ENCODE measurements around the gene TJAP1. TPM values are rescaled to one million over a fixed set of nuclear protein-coding genes. Genes with fewer than 3 reads are reported as not detected.
"Not testable (repeated sequence)": the region's sequence is repeated elsewhere in the genome, so short reads cannot be mapped to it uniquely, and the experiment has no call there.

Gene TJAP1
- total and polyA plus RNA-seq, 2 donors (not counting 1 experiment from before 2014, with no cell fraction given), result 8.9 to 18.9 TPM

DNA sequence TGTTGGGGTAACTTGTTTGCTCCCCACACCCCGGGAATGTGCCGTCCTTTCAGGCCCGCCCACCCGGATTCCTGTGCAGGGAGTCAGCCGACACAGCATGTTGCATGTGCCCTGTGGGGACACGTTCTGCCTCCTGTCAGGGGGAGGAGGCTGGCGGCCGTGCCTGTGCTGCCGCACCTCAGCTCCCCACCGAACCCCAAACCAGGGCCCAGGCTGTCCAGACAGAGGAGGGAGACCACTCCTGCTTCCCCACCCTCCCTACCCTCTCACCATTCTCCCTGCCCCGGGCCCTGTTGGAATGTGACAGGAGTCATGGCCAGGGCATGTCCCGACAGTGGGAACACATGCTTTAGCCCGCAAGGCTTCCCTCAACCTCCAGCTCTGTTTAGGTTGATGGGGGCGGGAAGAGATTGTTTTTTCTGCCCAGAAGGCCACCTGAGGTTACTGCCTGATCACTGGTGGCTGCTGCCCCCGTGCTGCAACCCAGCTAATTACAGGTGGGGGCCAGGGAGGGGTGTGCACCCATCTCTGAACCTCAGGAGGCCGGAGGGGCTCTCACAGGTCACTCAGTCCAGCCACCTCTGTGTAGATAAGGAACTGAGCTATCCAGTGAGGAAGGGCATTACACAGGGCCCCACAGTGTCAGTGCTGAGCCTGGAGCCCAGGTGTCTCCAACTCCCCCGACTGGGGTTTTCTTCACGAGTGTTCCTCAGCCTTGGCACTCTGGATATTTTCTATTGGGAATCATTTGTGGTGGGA, 19.2 kb downstream of the TJAP1 start:
- Histone ChIP-seq H4K20me1 (ENCODE audit: control insufficient read depth, extremely low read depth, insufficient read depth, low read length) (no peaks in the 10 kb centered on the region), H3K9me3 (ENCODE audit: control insufficient read depth, insufficient read depth, low read depth, low read length) (no peaks in the 10 kb centered on the region), H3K4me3 (replicated peaks in 1 of 4; ENCODE audit: control extremely low read depth in 1 of 4, insufficient read depth in 1 of 4, low read depth in 3 of 4, low read length in 4 of 4) (no peak overlapping the region), H3K27me3 (ENCODE audit: control insufficient read depth, insufficient read depth, low read length) (no peaks in the 10 kb centered on the region), H2AFZ (ENCODE audit: low read length) (no peak overlapping the region), H3K9ac (ENCODE audit: insufficient read depth, low read length) (no peak overlapping the region), H3K27ac (ENCODE audit: insufficient read depth, low read length) (peak overlapping the region; percentile 26), H3K79me2 (ENCODE audit: control insufficient read depth, insufficient read depth, low read length) (peaks cover 4% of the 10 kb centered on the region), H3K36me3 (ENCODE audit: control insufficient read depth, insufficient read depth, low read length) (peaks cover 10% of the 10 kb centered on the region), H3K4me2 (ENCODE audit: extremely low read depth, insufficient read depth, low read length) (no peak overlapping the region), H3K4me1 (ENCODE audit: control insufficient read depth, extremely low read depth, insufficient read depth, low read length) (peaks cover 24% of the 10 kb centered on the region)
- peak; percentile 47 to 68 for DNase-seq (ENCODE audit: low read depth in 2 of 2)
- TF ChIP-seq, protein P1, sequence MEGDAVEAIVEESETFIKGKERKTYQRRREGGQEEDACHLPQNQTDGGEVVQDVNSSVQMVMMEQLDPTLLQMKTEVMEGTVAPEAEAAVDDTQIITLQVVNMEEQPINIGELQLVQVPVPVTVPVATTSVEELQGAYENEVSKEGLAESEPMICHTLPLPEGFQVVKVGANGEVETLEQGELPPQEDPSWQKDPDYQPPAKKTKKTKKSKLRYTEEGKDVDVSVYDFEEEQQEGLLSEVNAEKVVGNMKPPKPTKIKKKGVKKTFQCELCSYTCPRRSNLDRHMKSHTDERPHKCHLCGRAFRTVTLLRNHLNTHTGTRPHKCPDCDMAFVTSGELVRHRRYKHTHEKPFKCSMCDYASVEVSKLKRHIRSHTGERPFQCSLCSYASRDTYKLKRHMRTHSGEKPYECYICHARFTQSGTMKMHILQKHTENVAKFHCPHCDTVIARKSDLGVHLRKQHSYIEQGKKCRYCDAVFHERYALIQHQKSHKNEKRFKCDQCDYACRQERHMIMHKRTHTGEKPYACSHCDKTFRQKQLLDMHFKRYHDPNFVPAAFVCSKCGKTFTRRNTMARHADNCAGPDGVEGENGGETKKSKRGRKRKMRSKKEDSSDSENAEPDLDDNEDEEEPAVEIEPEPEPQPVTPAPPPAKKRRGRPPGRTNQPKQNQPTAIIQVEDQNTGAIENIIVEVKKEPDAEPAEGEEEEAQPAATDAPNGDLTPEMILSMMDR (conservative IDR thresholded peaks at IDR 0.05 in 1 of 2, IDR thresholded peaks at IDR 0.05 in 1 of 2; ENCODE audit: low read depth in 1 of 2, low read length in 2 of 2), result peak; percentile 40 to 59
- no peak for TF ChIP-seq EZH2 (IDR thresholded peaks at IDR 0.05; ENCODE audit: low read length, missing control alignments)

DNA sequence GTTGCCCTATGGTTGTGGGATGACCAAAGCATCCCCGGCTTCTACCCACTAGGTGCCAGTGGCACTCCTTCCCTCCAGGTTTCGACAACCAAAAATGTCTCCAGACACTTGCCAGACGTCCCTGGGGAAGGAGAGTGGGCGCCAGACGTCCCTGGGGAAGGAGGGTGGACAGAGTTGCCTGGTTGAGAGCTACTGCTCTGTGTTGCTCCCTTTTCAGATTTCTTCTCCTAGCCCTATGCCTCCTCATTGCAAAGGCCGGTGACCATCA, 19.7 kb downstream of the TJAP1 start:
- TF ChIP-seq EZH2 (IDR thresholded peaks at IDR 0.05; ENCODE audit: low read length, missing control alignments), result no peak
- TF ChIP-seq, protein P1 (conservative IDR thresholded peaks at IDR 0.05 in 1 of 2, IDR thresholded peaks at IDR 0.05 in 1 of 2; ENCODE audit: low read depth in 1 of 2, low read length in 2 of 2), result no peak
- peaks cover 21% of the 10 kb centered on the region for H3K4me1 ChIP-seq (ENCODE audit: control insufficient read depth, extremely low read depth, insufficient read depth, low read length)

DNA sequence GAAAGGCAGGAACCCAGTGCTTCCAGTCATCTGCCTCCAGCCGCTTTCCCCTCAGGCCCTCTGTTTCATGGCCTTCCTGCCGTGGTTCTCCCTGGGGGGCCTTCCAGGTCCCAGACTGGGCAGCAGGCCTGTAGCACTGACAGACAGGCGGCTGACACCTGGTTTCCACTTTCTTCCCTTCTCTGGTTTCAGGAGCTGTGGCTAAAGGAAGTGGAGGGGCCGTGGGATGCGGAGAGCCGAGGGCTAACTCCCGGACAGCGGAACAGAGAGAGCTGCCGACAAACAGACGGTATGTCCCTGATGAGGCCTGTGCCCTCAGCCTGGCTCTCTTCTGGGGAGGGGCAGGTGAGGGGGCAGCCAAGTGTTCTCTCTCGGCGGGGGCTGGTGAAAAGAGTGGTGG, 20.3 kb downstream of the TJAP1 start:
- TF ChIP-seq EZH2 (IDR thresholded peaks at IDR 0.05; ENCODE audit: low read length, missing control alignments), result no peak
- TF ChIP-seq, protein P1 (conservative IDR thresholded peaks at IDR 0.05 in 1 of 2, IDR thresholded peaks at IDR 0.05 in 1 of 2; ENCODE audit: low read depth in 1 of 2, low read length in 2 of 2), result no peak
- Histone ChIP-seq H4K20me1 (ENCODE audit: control insufficient read depth, extremely low read depth, insufficient read depth, low read length) (no peaks in the 10 kb centered on the region), H3K4me1 (ENCODE audit: control insufficient read depth, extremely low read depth, insufficient read depth, low read length) (peaks cover 16% of the 10 kb centered on the region)

More for the DNA sequence above, 19.7 kb downstream of the TJAP1 start:
- H2AFZ ChIP-seq (ENCODE audit: low read length), result no peak overlapping the region
- H4K20me1 ChIP-seq (ENCODE audit: control insufficient read depth, extremely low read depth, insufficient read depth, low read length), result no peaks in the 10 kb centered on the region
- H3K27ac ChIP-seq (ENCODE audit: insufficient read depth, low read length), result no peak overlapping the region
- H3K9ac ChIP-seq (ENCODE audit: insufficient read depth, low read length), result no peak overlapping the region
- no peak overlapping the region for H3K4me3 ChIP-seq (replicated peaks in 1 of 4; ENCODE audit: control extremely low read depth in 1 of 4, insufficient read depth in 1 of 4, low read depth in 3 of 4, low read length in 4 of 4)
- H3K27me3 ChIP-seq (ENCODE audit: control insufficient read depth, insufficient read depth, low read length), result no peaks in the 10 kb centered on the region
- no peak overlapping the region for H3K4me2 ChIP-seq (ENCODE audit: extremely low read depth, insufficient read depth, low read length)
- H3K79me2 ChIP-seq (ENCODE audit: control insufficient read depth, insufficient read depth, low read length), result peaks cover 4% of the 10 kb centered on the region
- H3K9me3 ChIP-seq (ENCODE audit: control insufficient read depth, insufficient read depth, low read depth, low read length), result no peaks in the 10 kb centered on the region
- peaks cover 10% of the 10 kb centered on the region for H3K36me3 ChIP-seq (ENCODE audit: control insufficient read depth, insufficient read depth, low read length)
- DNase-seq (ENCODE audit: low read depth in 2 of 2), result no peak

DNA sequence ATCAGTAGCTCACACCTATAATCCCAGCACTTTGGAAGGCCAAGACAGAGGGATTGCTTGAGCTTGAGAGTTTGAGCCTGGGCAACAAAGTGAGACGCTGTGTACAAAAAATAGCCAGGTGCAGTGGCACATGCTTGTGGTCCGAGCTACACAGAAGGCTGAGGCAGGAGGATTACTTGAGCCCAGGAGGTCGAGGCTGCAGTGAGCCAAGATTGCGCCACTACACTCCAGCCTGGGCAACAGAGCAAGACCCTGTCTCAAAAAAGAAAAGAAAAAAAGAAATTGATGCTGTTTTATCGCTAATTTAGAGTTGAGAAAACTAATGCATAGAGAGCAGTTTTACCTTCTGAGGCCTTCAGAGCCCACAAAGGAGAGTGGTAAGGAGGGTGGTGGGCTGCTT, 20.9 kb downstream of the TJAP1 start:
- DNase-seq (ENCODE audit: low read depth in 2 of 2); H3K79me2 ChIP-seq (ENCODE audit: control insufficient read depth, insufficient read depth, low read length); H4K20me1 ChIP-seq (ENCODE audit: control insufficient read depth, extremely low read depth, insufficient read depth, low read length); H2AFZ ChIP-seq (ENCODE audit: low read length); H3K9ac ChIP-seq (ENCODE audit: insufficient read depth, low read length); H3K4me3 ChIP-seq (replicated peaks in 1 of 4; ENCODE audit: control extremely low read depth in 1 of 4, insufficient read depth in 1 of 4, low read depth in 3 of 4, low read length in 4 of 4); H3K27me3 ChIP-seq (ENCODE audit: control insufficient read depth, insufficient read depth, low read length); H3K9me3 ChIP-seq (ENCODE audit: control insufficient read depth, insufficient read depth, low read depth, low read length); H3K27ac ChIP-seq (ENCODE audit: insufficient read depth, low read length); H3K4me2 ChIP-seq (ENCODE audit: extremely low read depth, insufficient read depth, low read length): not testable (repeated sequence)
- Histone ChIP-seq H3K36me3 (ENCODE audit: control insufficient read depth, insufficient read depth, low read length) (peaks cover 13% of the 10 kb centered on the region), H3K4me1 (ENCODE audit: control insufficient read depth, extremely low read depth, insufficient read depth, low read length) (peaks cover 16% of the 10 kb centered on the region)

More for the DNA sequence above, 20.3 kb downstream of the TJAP1 start:
- Histone ChIP-seq H3K27me3 (ENCODE audit: control insufficient read depth, insufficient read depth, low read length) (no peaks in the 10 kb centered on the region), H3K9ac (ENCODE audit: insufficient read depth, low read length) (no peak overlapping the region), H3K4me3 (replicated peaks in 1 of 4; ENCODE audit: control extremely low read depth in 1 of 4, insufficient read depth in 1 of 4, low read depth in 3 of 4, low read length in 4 of 4) (no peak overlapping the region), H2AFZ (ENCODE audit: low read length) (no peak overlapping the region), H3K27ac (ENCODE audit: insufficient read depth, low read length) (no peak overlapping the region), H3K79me2 (ENCODE audit: control insufficient read depth, insufficient read depth, low read length) (peaks cover 4% of the 10 kb centered on the region), H3K9me3 (ENCODE audit: control insufficient read depth, insufficient read depth, low read depth, low read length) (no peaks in the 10 kb centered on the region), H3K4me2 (ENCODE audit: extremely low read depth, insufficient read depth, low read length) (no peak overlapping the region), H3K36me3 (ENCODE audit: control insufficient read depth, insufficient read depth, low read length) (peaks cover 10% of the 10 kb centered on the region)
- DNase-seq (ENCODE audit: low read depth in 2 of 2), result no peak

Measured in fibroblast of lung (primary cell).